OCI-LY1 (cell line): ENCODE results near the gene HTR4.

ENCODE experiments used
- H2AFZ ChIP-seq: fragments of 200-600 bp; sonication (generic), shearing (Covaris generic); 2 replicates; pipeline ENCODE4 v1.6.0; 2014; ENCODE audit warnings: antibody characterized with exemption, mild to moderate bottlenecking, low read length
- H3F3A ChIP-seq: fragments of 200-600 bp; sonication (generic), shearing (Covaris generic); 2 replicates; pipeline ENCODE4 v1.6.0; 2014; ENCODE audit warnings: mild to moderate bottlenecking, antibody characterized with exemption, low read length, moderate library complexity; ENCODE audit not compliant: insufficient read depth
- H3K27ac ChIP-seq: fragments of 200-600 bp; sonication (generic); 2 replicates; pipeline ENCODE4 v1.5.1; 2014; ENCODE audit warnings: low read length, mixed run types, mild to moderate bottlenecking, low read depth; ENCODE audit not compliant: poor library complexity, severe bottlenecking
- H3K27me3 ChIP-seq: fragments of 200-600 bp; sonication (generic); 2 replicates; pipeline ENCODE4 v1.6.0; 2014; ENCODE audit warnings: antibody characterized with exemption, mild to moderate bottlenecking, low read length, moderate library complexity; ENCODE audit not compliant: insufficient read depth
- H3K36me3 ChIP-seq: fragments of 200-600 bp; sonication (generic); 2 replicates; pipeline ENCODE4 v1.6.1; 2014; ENCODE audit warnings: mild to moderate bottlenecking, antibody characterized with exemption, low read length, moderate library complexity, mixed read lengths; ENCODE audit not compliant: insufficient read depth
- H3K4me1 ChIP-seq: fragments of 200-600 bp; sonication (generic); 2 replicates; pipeline ENCODE4 v1.5.1; 2014; ENCODE audit warnings: mild to moderate bottlenecking, low read length, moderate library complexity; ENCODE audit not compliant: insufficient read depth, severe bottlenecking
- H3K4me2 ChIP-seq: fragments of 200-600 bp; sonication (generic), shearing (Covaris generic); 2 replicates; pipeline ENCODE4 v1.6.1; 2014; ENCODE audit warnings: low read length
- H3K4me3 ChIP-seq: fragments of 200-600 bp; sonication (generic); 2 replicates; pipeline ENCODE4 v1.5.1; 2014; ENCODE audit warnings: low read length, low read depth, mild to moderate bottlenecking, mixed read lengths; ENCODE audit not compliant: poor library complexity, severe bottlenecking
- H3K79me2 ChIP-seq: fragments of 200-600 bp; shearing (Covaris generic); 2 replicates; pipeline ENCODE4 v1.6.1; 2016; ENCODE audit warnings: mixed run types, low read length, mixed read lengths; ENCODE audit not compliant: insufficient read depth
- H3K9ac ChIP-seq: fragments of 200-600 bp; sonication (generic), shearing (Covaris generic); 2 replicates; pipeline ENCODE4 v1.6.1; 2014; ENCODE audit warnings: mild to moderate bottlenecking, low read length, mixed read lengths
- H3K9me2 ChIP-seq: fragments of 200-600 bp; sonication (generic), shearing (Covaris generic); 2 replicates; pipeline ENCODE4 v1.6.1; 2014; ENCODE audit warnings: low read depth, mild to moderate bottlenecking, low read length, mixed read lengths
- H3K9me3 ChIP-seq: fragments of 200-600 bp; shearing (Covaris generic); 2 replicates; pipeline ENCODE4 v1.6.1; 2014; ENCODE audit warnings: low read length, mixed read lengths
- H4K20me1 ChIP-seq: fragments of 200-600 bp; sonication (generic), shearing (Covaris generic); 2 replicates; pipeline ENCODE4 v1.6.0; 2016; ENCODE audit warnings: mild to moderate bottlenecking, low read length; ENCODE audit not compliant: insufficient read depth
- CTCF ChIP-seq: fragments of 200-600 bp; sonication (generic), shearing (Covaris generic); IDR thresholded peaks from 2 replicates; pipeline ENCODE4 v1.5.1; 2017; ENCODE audit warnings: mild to moderate bottlenecking, antibody characterized with exemption, low read length, moderate library complexity, mixed read lengths
- EZH2 ChIP-seq: fragments of 200-600 bp; sonication (generic), shearing (Covaris generic); IDR thresholded peaks from 2 replicates; pipeline ENCODE4 v1.8.0; 2017; ENCODE audit warnings: borderline replicate concordance, mixed run types, mild to moderate bottlenecking, antibody characterized with exemption, low read length, moderate library complexity, mixed read lengths

HTR4 gene

GRCh38 chr5:148467958-148468357 is 186.4 kb downstream of the HTR4 start:
- Histone ChIP-seq H4K20me1 (no peaks in the 10 kb centered on the region; the same call in 1 of the 2 replicates), H3K36me3 (no peaks in the 10 kb centered on the region), H3K4me3 (no peak overlapping the region), H2AFZ (no peak overlapping the region), H3K9me3 (no peaks in the 10 kb centered on the region), H3K27ac (no peak overlapping the region), H3F3A (no peaks in the 10 kb centered on the region), H3K27me3 (no peaks in the 10 kb centered on the region), H3K9me2 (no peaks in the 10 kb centered on the region), H3K4me1 (no peaks in the 10 kb centered on the region), H3K4me2 (no peak overlapping the region), H3K79me2 (no peaks in the 10 kb centered on the region), H3K9ac (no peak overlapping the region)
- TF ChIP-seq CTCF: no peak
- no peak for TF ChIP-seq EZH2

- no peaks in the 10 kb centered on the region for H3K4me1 ChIP-seq
- no peaks in the 10 kb centered on the region for H3K36me3 ChIP-seq
- no peaks in the 10 kb centered on the region for H3F3A ChIP-seq
- H2AFZ ChIP-seq: no peak overlapping the region
- H3K9me2 ChIP-seq: no peaks in the 10 kb centered on the region
- H4K20me1 ChIP-seq: no peaks in the 10 kb centered on the region; the same call in 1 of the 2 replicates
- H3K79me2 ChIP-seq: no peaks in the 10 kb centered on the region
- no peaks in the 10 kb centered on the region for H3K9me3 ChIP-seq
- H3K27ac ChIP-seq: no peak overlapping the region
- H3K4me3 ChIP-seq: no peak overlapping the region
- H3K27me3 ChIP-seq: no peaks in the 10 kb centered on the region
- no peak for TF ChIP-seq CTCF
- no peak for TF ChIP-seq EZH2
- no peak overlapping the region for H3K9ac ChIP-seq
- H3K4me2 ChIP-seq: no peak overlapping the region
Measured at GRCh38 chr5:148466236-148466580, 188.1 kb downstream of the HTR4 start.

GRCh38 chr5:148465381-148466235 is 188.7 kb downstream of the HTR4 start:
- H3K4me2 ChIP-seq: no peak overlapping the region
- no peaks in the 10 kb centered on the region for H3F3A ChIP-seq
- no peaks in the 10 kb centered on the region for H3K27me3 ChIP-seq
- no peak overlapping the region for H3K4me3 ChIP-seq
- no peaks in the 10 kb centered on the region for H3K4me1 ChIP-seq
- no peaks in the 10 kb centered on the region for H3K79me2 ChIP-seq
- no peaks in the 10 kb centered on the region for H3K9me2 ChIP-seq
- no peak overlapping the region for H3K9ac ChIP-seq
- H3K36me3 ChIP-seq: no peaks in the 10 kb centered on the region
- no peak overlapping the region for H2AFZ ChIP-seq
- H3K9me3 ChIP-seq: no peaks in the 10 kb centered on the region
- TF ChIP-seq CTCF: no peak
- TF ChIP-seq EZH2: no peak
- no peak overlapping the region for H3K27ac ChIP-seq
- no peaks in the 10 kb centered on the region; the same call in 1 of the 2 replicates for H4K20me1 ChIP-seq
